Smooth muscle cell (in vitro differentiated cells): ENCODE measurements around the gene CEP170B. TPM values are rescaled to one million over a fixed set of nuclear protein-coding genes. Genes with fewer than 3 reads are reported as not detected.

Experiments
- DNase-seq: peaks from one replicate; lab custom pipeline; 2025; ENCODE audit not compliant: unreplicated experiment; lab: John Stamatoyannopoulos, UW
- H2AFZ ChIP-seq: fragments of 200-600 bp; sonication (generic); 2 replicates; pipeline ENCODE4 v1.6.0; 2016; ENCODE audit warnings: antibody characterized with exemption, low read depth, mild to moderate bottlenecking
- H3F3A ChIP-seq: fragments of 200-600 bp; sonication (generic); 2 replicates; pipeline ENCODE4 v1.6.0; 2017; ENCODE audit warnings: antibody characterized with exemption, low read depth
- H3K27ac ChIP-seq: fragments of 200-600 bp; sonication (generic); 2 replicates; pipeline ENCODE4 v1.5.1; 2016; ENCODE audit warnings: low read depth, mild to moderate bottlenecking
- H3K27me3 ChIP-seq: fragments of 200-600 bp; sonication (generic); 2 replicates; pipeline ENCODE4 v1.6.1; 2016; ENCODE audit warnings: low read depth, mild to moderate bottlenecking
- H3K36me3 ChIP-seq: fragments of 200-600 bp; sonication (generic); 2 replicates; pipeline ENCODE4 v1.5.1; 2016; ENCODE audit warnings: low read depth
- H3K4me1 ChIP-seq: fragments of 200-600 bp; sonication (generic); 2 replicates; pipeline ENCODE4 v1.5.1; 2016; ENCODE audit warnings: low read depth
- H3K4me2 ChIP-seq: fragments of 200-600 bp; sonication (generic); 2 replicates; pipeline ENCODE4 v1.6.0; 2016; ENCODE audit warnings: mild to moderate bottlenecking
- H3K4me3 ChIP-seq: fragments of 200-600 bp; sonication (generic); 2 replicates; pipeline ENCODE4 v1.5.1; 2016; ENCODE audit warnings: mild to moderate bottlenecking
- H3K79me2 ChIP-seq: fragments of 200-600 bp; sonication (generic); 2 replicates; pipeline ENCODE4 v1.6.0; 2016; ENCODE audit warnings: low read depth, mild to moderate bottlenecking
- H3K9ac ChIP-seq: fragments of 200-600 bp; sonication (generic); 2 replicates; pipeline ENCODE4 v1.6.0; 2016; ENCODE audit warnings: low read depth
- H3K9me3 ChIP-seq: fragments of 200-600 bp; sonication (generic); replicated peaks from 2 replicates; pipeline ENCODE4 v1.5.1; 2016; ENCODE audit warnings: low read depth
- H4K20me1 ChIP-seq: fragments of 200-600 bp; sonication (generic); 2 replicates; pipeline ENCODE4 v1.6.0; 2016; ENCODE audit warnings: low read depth
- WGBS: methylation state at CpG from one replicate; pipeline ENCODE4 v1.1.7; 2016; ENCODE audit warnings: low lambda C conversion rate; 5-methylcytosine and 5-hydroxymethylcytosine counted together
- polyA plus RNA-seq: library from polyadenylated mRNA; unstranded; fragments of >200 nt; fragmentation: Nextera tagmentation; extraction: Ambion mirVana; gene quantifications from 2 replicates; pipeline ENCODE4 v1.2.1, GENCODE V29; 2016
- total RNA-seq: library from RNA; depleted of rRNA; stranded (reverse); fragments of >200 nt; gene quantifications from 2 replicates; pipeline ENCODE4 v1.2.3, GENCODE V29; 2014
- TF ChIP-seq, protein P1 (sequence below): fragments of 200-600 bp; sonication (generic); IDR thresholded peaks from 2 replicates; pipeline ENCODE4 v1.5.1; 2017; ENCODE audit warnings: borderline replicate concordance, mild to moderate bottlenecking, antibody characterized with exemption; ENCODE audit not compliant: insufficient read depth, poor library complexity, severe bottlenecking

The CEP170B gene
- total and polyA plus RNA-seq, 2 experiments from 2014 or later: 5.9 to 9.8 TPM

DNA sequence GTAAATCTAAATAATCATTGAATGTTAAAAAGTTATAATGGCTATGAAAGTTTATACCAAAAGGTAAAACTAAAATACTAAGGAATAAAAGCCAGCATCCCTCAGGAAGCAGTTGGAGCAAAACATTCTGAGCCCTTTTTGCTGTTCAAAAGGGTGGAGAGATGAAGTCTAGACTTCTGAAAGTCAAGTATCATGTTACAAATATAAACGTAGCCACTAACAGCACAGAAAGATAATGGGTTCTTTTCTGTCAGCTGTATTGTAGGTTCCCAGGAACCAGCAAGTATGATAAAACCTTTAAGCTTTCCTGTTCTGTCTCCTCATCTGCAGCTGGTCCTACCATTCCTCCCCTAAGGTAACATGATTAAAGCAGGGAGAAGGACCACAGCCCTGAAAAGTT lies 43.2 kb downstream of the CEP170B start:
- Histone ChIP-seq H3K79me2 (no peaks in the 10 kb centered on the region), H3F3A (no peaks in the 10 kb centered on the region), H4K20me1 (no peaks in the 10 kb centered on the region), H2AFZ (no peak overlapping the region), H3K9me3 (no peaks in the 10 kb centered on the region), H3K4me1 (no peaks in the 10 kb centered on the region), H3K27me3 (peaks cover 25% of the 10 kb centered on the region), H3K27ac (no peak overlapping the region), H3K4me3 (no peak overlapping the region), H3K36me3 (no peaks in the 10 kb centered on the region), H3K9ac (no peak overlapping the region), H3K4me2 (no peak overlapping the region)
- no peak for DNase-seq
- TF ChIP-seq, protein P1, sequence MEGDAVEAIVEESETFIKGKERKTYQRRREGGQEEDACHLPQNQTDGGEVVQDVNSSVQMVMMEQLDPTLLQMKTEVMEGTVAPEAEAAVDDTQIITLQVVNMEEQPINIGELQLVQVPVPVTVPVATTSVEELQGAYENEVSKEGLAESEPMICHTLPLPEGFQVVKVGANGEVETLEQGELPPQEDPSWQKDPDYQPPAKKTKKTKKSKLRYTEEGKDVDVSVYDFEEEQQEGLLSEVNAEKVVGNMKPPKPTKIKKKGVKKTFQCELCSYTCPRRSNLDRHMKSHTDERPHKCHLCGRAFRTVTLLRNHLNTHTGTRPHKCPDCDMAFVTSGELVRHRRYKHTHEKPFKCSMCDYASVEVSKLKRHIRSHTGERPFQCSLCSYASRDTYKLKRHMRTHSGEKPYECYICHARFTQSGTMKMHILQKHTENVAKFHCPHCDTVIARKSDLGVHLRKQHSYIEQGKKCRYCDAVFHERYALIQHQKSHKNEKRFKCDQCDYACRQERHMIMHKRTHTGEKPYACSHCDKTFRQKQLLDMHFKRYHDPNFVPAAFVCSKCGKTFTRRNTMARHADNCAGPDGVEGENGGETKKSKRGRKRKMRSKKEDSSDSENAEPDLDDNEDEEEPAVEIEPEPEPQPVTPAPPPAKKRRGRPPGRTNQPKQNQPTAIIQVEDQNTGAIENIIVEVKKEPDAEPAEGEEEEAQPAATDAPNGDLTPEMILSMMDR: no peak
- WGBS: 17% methylated on average over 1 of the region's 1 CpG

DNA sequence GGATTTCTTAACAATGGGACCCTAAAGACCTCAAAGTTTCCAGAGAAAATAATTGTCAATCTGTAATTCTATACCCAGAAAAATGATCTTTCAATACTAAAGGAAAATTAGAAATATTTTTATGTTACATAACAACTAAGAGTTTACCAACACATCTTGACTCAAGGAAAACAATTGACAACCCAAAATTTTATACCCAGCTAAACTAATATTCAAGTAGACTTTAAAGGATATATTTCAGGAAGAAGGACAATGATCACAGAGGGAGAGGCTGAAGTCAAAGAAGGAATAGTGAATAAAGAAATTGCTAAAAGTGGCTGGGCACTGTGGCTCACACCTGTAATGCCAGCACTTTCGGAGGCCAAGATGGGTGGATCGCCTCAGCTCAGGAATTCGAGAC lies 47.0 kb downstream of the CEP170B start:
- Histone ChIP-seq H3F3A (no peaks in the 10 kb centered on the region), H3K9me3 (no peaks in the 10 kb centered on the region), H3K4me3 (no peak overlapping the region), H2AFZ (no peak overlapping the region), H3K79me2 (no peaks in the 10 kb centered on the region), H3K4me2 (no peak overlapping the region), H3K4me1 (no peaks in the 10 kb centered on the region), H4K20me1 (no peaks in the 10 kb centered on the region), H3K27ac (no peak overlapping the region), H3K27me3 (peaks cover 21% of the 10 kb centered on the region), H3K9ac (no peak overlapping the region), H3K36me3 (no peaks in the 10 kb centered on the region)
- TF ChIP-seq, protein P1: no peak
- 88% methylated on average over 3 of the region's 3 CpGs for WGBS
- no peak for DNase-seq

DNA sequence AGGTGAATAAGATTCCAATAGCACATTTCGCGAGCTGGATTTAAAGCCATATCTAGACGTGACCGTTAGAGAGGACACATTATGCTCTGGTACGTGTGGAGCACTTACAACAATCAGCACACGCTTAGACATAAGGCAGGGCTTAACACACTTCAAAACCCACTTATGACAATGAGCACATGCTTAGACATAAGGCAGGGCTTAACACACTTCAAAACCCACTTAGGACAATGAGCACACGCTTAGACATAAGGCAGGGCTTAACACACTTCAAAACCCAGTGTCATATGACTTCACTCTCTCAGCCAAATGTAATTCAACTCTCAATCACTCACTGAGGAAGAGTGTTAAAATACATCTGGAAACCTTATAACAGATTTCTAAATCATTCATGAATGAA lies 48.4 kb downstream of the CEP170B start:
- H3K27me3 ChIP-seq: peaks cover 11% of the 10 kb centered on the region
- TF ChIP-seq, protein P1: no peak
- H3K79me2 ChIP-seq: no peaks in the 10 kb centered on the region
- H3F3A ChIP-seq: no peaks in the 10 kb centered on the region
- no peak for DNase-seq
- H3K27ac ChIP-seq: no peak overlapping the region
- no peaks in the 10 kb centered on the region for H3K36me3 ChIP-seq
- no peak overlapping the region for H3K9ac ChIP-seq
- H4K20me1 ChIP-seq: no peaks in the 10 kb centered on the region
- 94% methylated on average over 7 of the region's 7 CpGs for WGBS
- H3K4me3 ChIP-seq: no peak overlapping the region
- no peak overlapping the region for H3K4me2 ChIP-seq
- H3K9me3 ChIP-seq: no peaks in the 10 kb centered on the region
- H3K4me1 ChIP-seq: no peaks in the 10 kb centered on the region
- H2AFZ ChIP-seq: no peak overlapping the region

DNA sequence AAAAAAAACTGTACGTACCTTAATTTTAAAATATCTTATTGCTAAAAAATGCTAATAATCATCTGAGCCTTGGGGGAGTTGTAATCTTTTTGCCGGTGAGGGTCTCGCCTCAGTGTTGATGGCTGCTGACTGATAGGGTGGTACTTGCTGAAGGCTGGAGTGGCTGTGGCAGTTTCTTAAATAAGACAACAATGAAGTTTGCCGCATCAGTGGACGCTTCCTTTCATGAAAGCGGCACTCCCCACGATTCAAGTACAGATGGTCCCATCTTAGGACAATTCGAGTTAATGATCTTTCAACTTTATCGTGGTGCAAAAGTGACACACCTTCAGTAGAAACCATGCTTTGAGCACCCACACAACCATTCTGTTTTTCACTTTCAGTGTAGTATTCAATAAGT lies 52.0 kb downstream of the CEP170B start:
- H3K9me3 ChIP-seq: no peaks in the 10 kb centered on the region
- TF ChIP-seq, protein P1: no peak
- H3K27ac ChIP-seq: no peak overlapping the region
- no peak overlapping the region for H2AFZ ChIP-seq
- no peaks in the 10 kb centered on the region for H3F3A ChIP-seq
- H3K9ac ChIP-seq: no peak overlapping the region
- no peaks in the 10 kb centered on the region for H3K4me1 ChIP-seq
- no peaks in the 10 kb centered on the region for H3K36me3 ChIP-seq
- no peaks in the 10 kb centered on the region for H4K20me1 ChIP-seq
- WGBS: 95% methylated on average over 9 of the region's 9 CpGs
- no peaks in the 10 kb centered on the region for H3K79me2 ChIP-seq
- no peak for DNase-seq
- no peak overlapping the region for H3K4me2 ChIP-seq
- H3K4me3 ChIP-seq: no peak overlapping the region
- peaks cover 11% of the 10 kb centered on the region for H3K27me3 ChIP-seq
